GM18505 (cell line): ENCODE data around the gene DGLUCY.

Source experiments
- ATAC-seq: cut with Tn5 transposase; IDR thresholded peaks from one replicate; pipeline ENCODE4 v1.9.1; 2021; ENCODE audit not compliant: unreplicated experiment
- POLR2A ChIP-seq: IDR thresholded peaks from 4 replicates; pipeline ENCODE4 v1.6.1; 2011; ENCODE audit warnings: borderline replicate concordance; ENCODE audit not compliant: insufficient read depth, insufficient read length; ENCODE audit errors: extremely low read depth

Gene DGLUCY

DNA sequence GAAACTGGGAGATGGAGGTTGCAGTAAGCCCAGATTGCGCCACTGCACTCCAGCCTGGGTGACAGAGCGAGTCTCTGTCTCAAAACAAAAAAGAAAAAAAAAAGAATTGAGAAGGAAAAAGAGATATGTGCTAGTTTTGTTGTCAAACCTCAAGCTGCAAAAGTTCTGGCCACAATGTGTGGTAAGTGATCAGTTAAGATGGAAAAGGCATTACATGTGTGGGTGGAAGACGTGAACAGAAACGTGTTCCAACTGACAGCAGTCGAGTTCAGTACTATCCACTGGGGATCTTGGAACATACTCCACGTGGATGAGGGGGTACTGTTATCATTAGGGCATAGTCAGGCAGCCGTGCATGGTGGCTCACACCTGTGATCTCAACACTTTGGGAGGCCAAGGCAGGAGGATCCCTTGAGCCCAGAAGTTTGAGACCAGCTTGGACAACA is 113.3 kb downstream of the DGLUCY start:
- no peak for ATAC-seq
- no peak for TF ChIP-seq POLR2A

DNA sequence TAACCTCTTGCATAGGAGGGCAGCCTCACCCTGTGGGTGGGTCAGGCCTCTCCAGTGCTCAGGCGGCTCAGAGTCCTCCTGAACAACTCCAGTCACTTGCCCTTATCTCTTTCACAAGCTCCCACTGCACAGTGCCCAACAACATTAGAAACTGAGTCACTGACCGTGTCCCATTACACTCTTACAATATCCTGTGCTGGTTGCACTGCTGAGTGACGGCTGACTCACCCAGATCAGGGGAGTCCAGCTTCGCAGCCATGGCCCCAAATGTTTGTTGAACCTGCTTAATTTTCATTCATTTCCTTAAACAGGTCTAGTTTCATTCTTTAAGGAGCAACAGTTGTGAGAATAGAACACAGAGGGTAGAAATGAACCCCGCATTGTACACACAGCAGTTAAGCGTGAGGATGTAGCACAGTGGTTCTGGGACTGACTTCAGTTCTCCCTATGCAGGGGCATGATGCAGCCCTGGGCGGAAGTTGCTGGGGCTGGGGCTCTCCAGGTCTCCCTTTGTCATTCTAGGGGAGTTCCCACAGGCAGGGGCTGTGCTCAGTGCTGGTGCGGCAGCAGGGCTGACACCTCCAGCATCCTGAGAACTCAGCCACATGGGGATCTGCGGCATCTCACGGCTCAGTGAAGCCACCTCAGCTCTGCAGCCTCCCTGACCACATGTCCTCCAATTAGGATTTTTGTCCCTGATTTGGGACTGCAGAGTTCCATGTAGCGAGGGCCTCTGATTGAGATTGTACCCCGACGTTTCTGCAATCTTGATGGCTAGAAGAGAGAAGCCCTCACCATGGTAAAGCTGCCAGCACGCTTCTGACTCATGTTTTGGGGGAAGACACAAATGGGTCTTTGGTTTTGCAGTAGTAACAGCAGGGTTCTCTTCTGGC is 114.5 kb downstream of the DGLUCY start:
- TF ChIP-seq POLR2A, result peak; percentile 53

DNA sequence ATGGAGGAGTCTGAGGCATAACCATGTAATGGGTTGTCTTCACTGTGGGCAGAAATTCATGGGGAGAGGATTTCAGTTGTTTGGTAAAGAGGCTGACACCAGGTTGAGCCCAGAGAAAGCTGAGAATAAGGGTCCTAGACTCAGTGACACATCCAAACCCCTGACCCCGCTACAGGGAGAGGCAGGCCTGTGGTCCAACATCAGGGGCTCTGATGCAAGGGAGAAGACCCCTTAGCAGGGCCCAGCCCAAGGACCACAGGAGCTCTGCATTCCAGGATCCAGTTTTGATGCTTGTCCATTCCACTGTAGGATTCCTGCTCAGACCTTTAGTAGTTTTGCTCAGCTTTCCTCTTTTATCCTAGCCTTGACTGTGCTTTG is 115.1 kb downstream of the DGLUCY start:
- no peak for ATAC-seq

More for the DNA sequence above, 114.5 kb downstream of the DGLUCY start:
- peak; percentile 84 for ATAC-seq

DNA sequence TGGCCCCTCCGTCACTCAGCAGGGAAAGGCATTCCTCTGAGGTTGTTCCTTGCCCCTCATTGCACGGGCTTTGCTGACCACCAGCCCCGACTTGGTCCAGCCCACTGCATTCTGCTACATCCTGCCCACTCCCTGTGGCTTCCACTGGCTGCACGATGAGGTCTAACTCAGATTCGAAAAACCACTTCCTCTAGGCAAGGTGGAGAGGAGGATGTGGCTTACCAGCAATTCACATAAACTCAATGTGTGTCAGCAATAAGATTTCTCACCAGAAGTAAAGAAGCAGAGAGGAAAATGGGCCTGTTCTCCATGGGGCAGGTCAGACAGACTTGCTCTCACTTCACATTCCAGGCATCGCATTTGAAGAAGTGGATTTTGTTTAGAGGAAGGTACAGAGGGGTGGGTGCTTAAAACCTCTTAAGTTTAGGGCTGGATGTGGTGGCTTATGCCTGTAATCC is 115.9 kb downstream of the DGLUCY start:
- peak; percentile 44 for TF ChIP-seq POLR2A
- ATAC-seq, result peak; percentile 66

More for the DNA sequence above, 115.1 kb downstream of the DGLUCY start:
- TF ChIP-seq POLR2A, result no peak

DNA sequence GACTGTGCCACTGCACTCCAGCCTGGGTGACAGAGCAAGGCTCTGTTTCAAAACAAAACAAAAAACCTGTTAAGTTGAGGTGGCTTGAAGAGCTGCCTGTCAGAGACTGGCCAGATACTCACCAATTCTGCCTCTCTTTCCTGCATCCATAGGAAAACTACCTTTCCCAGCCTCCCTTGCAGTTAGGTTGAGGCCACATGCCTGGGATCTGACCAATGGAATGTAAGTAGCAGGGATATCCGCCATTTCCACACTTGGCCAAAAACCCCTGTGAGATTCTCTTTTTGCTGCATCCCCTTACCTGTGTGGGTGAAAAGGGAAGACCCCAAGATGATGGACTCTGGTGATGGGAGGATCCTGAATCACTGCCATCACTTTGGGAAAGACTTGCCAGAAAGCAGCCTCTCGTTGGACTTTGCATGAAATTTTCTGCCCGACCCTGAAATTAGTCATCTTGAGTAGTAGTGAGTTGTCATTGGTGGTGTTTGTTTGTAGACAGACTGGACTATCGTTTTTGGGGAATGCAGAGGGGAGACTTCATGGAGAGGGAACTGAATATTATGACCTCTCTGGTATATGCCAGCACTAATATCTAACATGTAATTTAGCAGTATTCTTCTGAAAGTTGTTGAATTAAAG is 116.6 kb downstream of the DGLUCY start:
- ATAC-seq, result no peak
- no peak for TF ChIP-seq POLR2A

DNA sequence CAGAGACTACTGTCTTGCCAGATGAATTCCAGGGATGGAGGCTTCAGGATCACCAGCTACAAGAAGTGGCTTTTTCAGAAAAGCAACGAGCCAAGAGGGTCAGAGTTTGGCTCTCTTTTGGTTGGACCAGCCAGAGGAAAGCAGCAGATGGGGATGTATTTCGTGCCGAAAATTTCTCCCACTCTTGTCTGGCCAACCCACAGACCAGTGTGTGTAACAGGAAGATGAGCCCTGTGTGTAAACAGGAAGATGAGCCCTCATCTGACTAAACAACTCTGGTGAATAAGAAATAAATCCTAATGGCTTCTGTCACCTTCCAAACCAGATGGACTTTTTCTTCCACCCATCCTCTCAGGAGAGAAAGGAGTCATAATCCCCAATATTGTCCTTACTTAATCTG is 117.6 kb downstream of the DGLUCY start:
- TF ChIP-seq POLR2A, result no peak
- ATAC-seq, result no peak

DNA sequence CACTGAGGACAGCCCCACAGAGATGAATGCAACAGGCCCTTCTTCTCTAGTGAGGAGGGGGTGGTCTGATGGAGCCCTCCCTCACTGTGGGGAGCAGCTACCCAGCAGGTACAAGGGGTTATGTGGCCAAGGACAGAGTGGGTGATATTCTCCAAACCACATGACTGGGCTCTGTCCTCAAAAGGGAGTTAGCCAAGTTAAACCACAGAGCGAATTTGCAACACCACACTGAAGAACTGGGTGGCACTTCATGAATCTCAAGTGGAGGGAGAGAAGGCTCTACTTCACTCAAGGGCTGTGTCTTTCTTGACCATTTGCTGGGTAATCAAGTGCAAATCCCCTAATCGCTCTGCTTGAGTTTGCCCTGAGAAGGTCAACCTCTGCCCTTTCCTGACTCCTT is 118.2 kb downstream of the DGLUCY start:
- no peak for TF ChIP-seq POLR2A
- no peak for ATAC-seq

DNA sequence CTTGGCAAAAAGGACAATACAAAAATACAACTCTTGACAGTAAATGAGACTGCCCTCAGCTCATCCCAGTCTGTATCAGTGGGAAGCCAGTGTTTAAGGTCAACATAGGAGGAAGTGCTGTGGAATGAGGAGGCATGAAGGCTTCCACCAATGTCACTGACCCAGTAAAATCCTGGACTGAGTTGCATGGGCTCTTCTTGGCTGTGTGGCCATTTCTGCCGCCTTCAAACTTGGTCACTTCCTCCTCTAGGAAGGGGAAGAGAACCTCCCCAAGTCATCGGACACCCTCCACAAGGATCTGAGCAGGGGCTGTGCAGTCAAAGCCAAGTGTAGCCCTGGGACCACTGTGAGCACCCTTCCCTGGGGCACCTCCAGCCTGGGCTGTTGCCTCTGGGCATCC is 118.7 kb downstream of the DGLUCY start:
- no peak for ATAC-seq
- no peak for TF ChIP-seq POLR2A

DNA sequence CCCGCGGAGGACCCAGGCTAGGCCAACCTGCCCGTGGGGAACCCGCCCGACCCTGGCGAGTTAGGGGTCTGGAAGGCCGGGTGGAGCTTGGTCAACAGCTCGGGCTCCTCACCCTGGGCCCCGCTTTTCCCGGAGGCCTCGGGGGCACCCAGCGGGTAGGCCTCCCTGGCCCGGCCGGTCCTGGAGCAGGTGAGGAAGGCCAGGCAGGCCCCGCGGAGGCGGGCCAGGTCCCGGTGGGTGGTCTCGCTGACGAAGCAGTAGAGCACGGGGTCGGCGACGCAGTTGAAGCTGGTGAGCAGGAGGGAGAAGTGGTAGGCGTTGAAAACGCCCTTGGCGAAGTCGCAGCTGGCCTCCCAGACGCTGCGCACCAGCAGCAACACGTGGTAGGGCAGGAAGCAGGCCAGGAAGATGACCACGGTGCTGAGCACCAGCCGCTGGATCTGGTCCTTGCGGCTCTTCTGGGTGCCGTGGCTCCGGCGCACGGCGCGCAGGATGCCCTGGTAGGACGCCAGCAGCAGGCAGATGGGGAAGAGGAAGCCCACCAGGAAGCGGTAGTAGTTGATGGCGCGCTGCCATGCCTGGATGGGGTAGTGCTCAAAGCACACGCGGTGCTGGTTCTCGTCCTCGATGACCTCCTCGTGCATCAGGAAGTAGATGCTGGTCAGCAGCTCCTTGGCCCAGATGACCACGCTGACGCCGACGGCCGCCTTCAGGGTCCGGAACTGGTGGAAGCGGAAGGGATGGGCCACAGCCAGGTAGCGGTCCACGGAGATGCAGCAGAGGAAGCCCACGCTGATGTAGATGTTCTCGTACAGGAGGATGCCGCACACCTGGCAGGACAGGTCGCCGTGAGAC is 120.3 kb downstream of the DGLUCY start:
- ATAC-seq, result no peak
- no peak for TF ChIP-seq POLR2A

DNA sequence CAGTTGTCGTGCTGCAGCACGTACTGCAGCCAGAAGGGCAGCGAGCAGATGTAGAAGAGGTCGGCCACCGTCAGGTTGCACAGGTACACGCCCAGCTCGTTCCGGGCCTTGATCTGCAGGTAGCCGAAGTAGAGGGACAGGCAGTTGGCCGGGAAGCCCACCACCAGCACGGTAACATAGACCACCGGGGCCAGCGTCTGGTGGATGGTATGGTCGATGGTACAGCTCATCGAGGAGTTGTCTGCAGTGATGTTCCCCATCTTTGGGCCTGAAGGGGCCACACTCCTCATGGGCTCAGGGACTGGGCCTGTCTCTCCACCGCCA is 120.9 kb downstream of the DGLUCY start:
- no peak for TF ChIP-seq POLR2A
- ATAC-seq, result no peak

DNA sequence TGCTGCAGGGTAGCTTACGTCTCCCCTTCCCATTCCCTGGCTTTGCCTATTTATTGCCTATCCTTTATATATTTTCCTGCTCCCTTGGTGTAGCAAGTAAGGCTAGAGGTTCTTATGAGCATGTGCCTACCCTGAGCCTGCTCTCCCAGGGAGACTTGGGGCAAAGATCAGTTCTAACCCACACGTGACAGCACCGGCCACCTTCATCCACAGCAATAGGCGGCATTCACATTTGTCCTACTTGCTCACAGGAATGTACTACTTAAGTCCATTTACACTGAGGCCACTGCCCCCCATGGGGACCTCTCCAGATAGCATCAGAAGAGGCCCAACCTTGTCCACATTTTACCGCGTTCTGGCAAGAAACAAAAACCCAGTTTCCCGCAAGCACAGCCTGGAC is 122.0 kb downstream of the DGLUCY start:
- no peak for ATAC-seq
- TF ChIP-seq POLR2A, result no peak

DNA sequence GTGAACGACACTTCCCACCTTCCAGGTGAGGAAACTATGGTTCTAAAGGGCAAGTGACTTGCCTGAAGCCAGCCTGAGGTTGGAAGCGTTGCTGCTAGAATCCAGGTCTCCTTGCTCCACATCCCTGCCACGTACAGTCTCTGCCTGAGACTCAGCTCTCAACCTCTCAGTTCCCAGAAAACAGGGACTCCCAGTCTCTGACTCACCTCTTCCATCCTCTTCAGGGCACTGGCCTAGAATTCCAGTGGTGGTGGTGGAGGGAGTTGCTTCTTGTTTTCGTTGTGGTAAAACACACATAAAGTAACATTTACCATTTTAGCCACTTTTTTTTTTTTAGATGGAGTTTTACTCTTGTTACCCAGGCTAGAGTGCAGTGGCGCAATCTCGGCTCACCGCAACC is 123.3 kb downstream of the DGLUCY start:
- TF ChIP-seq POLR2A, result no peak
- no peak for ATAC-seq

DNA sequence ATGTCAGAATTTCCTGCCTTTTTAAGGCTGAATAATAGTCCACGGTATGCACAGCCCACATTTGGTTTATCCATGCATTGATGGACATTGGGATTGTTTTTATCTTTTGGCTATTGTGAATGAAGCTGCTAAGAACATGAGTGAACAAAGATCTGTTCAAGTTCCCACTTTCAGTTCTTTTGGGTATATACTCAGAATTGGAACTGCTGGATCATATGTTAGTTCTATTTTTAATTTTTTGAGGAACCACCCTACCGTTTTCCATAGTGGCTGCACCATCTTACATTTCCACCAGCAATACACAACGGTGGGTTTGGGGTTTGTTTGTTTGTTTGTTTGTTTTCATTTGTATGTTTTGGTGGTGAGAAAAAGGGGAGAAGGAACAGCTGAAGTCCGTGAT is 124.2 kb downstream of the DGLUCY start:
- no peak for TF ChIP-seq POLR2A

More for the DNA sequence above, 124.2 kb downstream of the DGLUCY start:
- no peak for ATAC-seq
